SK-N-DZ (cell line): Measurements from ENCODE around the gene PTEN.
"Not testable (repeated sequence)": the region's sequence is repeated elsewhere in the genome, so short reads cannot be mapped to it uniquely, and the experiment has no call there.

Experiments used
- DNase-seq: peaks from one replicate; pipeline ENCODE4 v3.0.0-alpha.2; 2015; ENCODE audit warnings: low spot score

The PTEN gene

DNA sequence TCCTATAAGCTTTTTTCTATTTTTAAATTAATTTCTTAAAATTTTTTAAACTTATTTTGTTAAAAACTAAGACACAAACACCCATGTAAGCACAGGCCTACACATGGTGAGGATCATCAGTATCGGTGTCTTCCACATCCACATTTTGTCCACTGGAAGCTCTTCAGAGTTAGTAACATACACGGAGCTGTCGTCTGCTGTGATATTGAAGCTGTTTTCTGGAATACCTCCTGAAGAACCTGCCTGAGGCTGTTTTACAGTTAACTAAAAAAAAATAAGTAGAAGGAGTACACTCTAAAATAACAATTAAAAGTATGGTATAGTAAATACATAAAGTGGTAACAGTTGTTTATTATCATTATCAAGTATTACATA lies 17.8 kb upstream of the PTEN start:
- no peak for DNase-seq

DNA sequence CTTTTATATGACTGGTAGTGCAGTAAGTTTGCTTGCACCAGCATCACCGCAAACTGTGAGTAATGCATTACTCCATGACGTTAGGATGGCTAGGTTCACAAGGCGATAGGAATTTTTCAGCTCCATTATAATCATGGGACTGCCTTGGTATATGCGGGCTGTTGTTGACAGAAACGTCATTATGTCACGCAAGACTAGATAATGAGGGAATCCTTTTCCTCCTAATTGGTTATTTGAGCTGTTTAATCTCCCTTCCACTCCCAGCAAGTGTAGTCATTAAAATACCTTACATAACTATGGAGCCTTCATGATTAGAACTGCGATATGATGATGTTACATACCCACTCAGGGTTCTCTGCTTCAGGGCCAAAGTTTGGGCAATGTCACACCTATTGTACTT lies 17.4 kb upstream of the PTEN start:
- no peak for DNase-seq

GRCh38 chr10:87846711-87847110 lies 16.7 kb upstream of the PTEN start:
- DNase-seq: not testable (repeated sequence)

DNA sequence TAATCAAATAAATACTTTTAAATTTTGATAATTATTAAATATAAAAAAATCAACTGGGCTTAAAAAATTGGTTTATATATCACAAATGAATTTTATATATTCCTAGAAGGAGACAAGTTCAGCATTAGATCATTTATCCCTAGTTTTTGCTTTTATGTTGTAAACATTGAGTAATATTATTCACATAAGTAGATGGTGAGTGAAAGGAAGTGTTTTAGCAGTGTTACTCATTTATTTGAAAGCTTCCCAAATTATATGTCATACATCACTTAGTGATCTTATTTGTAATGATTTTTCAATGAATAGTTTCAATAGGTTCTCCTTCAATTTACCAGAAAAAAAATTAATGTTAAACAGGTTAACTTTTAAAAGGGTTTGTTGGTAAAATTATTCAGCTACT lies 15.9 kb upstream of the PTEN start:
- DNase-seq: no peak

- no peak for DNase-seq
These were observed 14.4 kb upstream of the PTEN start for GRCh38 chr10:87849001-87849400.

DNA sequence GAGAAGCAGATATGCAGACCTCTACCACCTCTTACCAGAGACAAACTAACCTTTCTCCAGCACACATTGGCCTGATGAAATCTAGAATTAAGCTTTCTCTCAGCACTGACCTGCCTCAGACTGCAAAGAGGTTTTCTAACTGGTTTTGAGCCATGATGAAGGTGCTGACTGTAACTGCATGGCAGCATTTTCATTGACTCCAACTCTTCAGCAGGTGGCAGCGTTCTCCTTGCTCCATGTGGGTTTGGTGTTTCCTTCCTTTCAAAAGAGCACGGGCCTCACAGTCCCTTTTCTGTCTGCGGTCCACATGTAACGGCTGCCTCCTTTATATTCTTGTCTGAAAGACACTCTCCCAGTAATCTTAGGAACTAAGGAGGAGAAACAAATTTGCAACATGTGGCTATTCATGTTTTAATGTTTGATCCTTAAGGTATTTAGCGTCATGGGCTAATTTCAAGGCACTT lies 12.7 kb upstream of the PTEN start:
- DNase-seq: peak; percentile 78

- no peak for DNase-seq
These were observed 11.3 kb upstream of the PTEN start for GRCh38 chr10:87852089-87852488.

DNA sequence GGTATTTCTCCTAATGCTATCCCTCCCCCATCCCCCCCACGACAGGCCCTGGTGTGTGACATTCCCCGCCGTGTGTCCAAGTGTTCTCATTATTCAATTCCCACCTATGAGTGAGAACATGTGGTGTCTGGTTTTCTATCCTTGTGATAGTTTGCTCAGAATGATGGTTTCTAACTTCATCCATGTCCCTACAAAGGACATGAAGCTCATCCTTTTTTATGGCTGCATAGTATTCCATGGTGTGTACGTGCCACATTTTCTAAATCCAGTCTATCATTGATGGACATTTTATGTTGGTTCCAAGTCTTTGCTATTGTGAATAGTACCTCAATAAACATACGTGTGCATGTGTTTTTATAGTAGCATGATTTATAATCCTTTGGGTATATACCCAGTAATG lies 8.2 kb upstream of the PTEN start:
- DNase-seq: not testable (repeated sequence)

GRCh38 chr10:87855665-87856064 lies 7.8 kb upstream of the PTEN start:
- DNase-seq: not testable (repeated sequence)

- peak; percentile 54 for DNase-seq
These were observed 3.1 kb upstream of the PTEN start for GRCh38 chr10:87860156-87860795.

- DNase-seq: no peak
These were observed 2.5 kb upstream of the PTEN start for GRCh38 chr10:87860816-87861403.

DNA sequence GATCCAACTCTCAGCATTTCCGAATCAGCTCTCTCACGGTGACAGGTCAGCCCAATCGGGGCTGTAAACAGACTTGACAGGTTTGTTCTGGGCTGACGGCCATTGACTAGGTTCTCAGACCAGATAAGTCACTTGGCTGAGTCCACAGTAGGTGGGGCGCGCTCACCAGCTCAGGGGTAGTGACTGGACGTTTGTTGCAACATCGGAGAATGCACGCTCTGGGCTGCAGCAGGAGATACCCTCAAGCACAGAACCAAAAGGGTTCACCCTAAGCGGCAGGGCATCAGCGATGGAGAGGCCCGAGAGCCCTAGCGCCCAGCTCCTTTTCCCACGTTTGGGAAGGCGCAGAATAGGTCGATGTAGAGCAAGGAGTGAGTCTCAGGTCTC lies 1.9 kb upstream of the PTEN start:
- no peak for DNase-seq

DNA sequence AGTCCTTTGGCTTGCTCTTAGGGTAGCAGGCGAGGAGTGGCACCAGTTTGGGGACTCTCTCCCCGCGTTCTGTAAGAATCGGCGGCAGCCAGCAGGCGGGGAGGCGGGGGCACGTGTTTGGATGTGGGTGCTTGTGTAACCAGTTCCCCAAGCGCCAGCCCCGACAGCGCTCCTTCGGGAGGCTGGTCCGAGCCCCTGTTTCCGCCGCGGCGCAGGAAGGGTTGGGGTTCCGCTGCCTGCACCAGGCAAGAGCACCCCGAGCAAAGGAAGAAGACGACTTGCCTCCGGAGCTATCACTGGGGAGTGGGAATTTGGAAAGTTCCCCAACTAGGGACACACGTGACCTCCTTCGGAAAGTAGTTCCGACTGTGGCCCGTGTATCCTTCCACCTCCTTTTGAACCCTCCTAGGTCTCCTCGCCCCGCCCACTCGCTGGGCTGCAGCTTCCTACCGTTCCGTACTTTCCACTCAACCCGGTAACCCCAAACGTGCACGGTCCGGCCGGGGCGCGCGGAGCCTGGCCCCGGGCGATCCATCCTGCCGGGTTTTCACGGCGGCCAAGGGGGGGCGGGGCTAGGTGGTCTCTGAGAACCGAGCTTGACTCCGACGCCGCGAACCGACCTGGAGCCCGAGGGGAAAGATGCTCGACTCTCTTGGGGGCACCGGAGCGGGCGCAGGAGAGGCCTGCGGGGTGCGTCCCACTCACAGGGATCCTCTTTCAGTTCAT lies 1.3 kb upstream of the PTEN start:
- peak; percentile 86 for DNase-seq

- DNase-seq: no peak
These were observed 759 bp upstream of the PTEN start for GRCh38 chr10:87862679-87863052.

DNA sequence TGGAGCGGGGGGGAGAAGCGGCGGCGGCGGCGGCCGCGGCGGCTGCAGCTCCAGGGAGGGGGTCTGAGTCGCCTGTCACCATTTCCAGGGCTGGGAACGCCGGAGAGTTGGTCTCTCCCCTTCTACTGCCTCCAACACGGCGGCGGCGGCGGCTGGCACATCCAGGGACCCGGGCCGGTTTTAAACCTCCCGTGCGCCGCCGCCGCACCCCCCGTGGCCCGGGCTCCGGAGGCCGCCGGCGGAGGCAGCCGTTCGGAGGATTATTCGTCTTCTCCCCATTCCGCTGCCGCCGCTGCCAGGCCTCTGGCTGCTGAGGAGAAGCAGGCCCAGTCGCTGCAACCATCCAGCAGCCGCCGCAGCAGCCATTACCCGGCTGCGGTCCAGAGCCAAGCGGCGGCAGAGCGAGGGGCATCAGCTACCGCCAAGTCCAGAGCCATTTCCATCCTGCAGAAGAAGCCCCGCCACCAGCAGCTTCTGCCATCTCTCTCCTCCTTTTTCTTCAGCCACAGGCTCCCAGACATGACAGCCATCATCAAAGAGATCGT lies 598 bp downstream of the PTEN start:
- not testable (repeated sequence) for DNase-seq

DNA sequence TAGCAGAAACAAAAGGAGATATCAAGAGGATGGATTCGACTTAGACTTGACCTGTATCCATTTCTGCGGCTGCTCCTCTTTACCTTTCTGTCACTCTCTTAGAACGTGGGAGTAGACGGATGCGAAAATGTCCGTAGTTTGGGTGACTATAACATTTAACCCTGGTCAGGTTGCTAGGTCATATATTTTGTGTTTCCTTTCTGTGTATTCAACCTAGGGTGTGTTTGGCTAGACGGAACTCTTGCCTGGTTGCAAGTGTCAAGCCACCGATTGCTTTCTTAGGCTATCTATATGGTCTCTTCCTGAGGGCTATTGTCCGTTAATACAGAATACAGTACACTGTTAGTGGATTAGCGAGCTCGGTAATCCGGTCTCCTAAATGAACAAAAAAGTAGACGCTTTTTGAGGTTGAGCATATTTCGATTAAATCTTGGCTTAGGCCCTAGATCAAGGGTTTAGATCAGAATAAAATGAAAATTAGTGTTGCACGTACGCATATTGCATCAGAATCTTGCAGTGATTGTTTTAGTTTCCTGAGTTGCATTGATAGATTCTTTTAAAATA lies 1.2 kb downstream of the PTEN start:
- DNase-seq: peak; percentile 47

DNA sequence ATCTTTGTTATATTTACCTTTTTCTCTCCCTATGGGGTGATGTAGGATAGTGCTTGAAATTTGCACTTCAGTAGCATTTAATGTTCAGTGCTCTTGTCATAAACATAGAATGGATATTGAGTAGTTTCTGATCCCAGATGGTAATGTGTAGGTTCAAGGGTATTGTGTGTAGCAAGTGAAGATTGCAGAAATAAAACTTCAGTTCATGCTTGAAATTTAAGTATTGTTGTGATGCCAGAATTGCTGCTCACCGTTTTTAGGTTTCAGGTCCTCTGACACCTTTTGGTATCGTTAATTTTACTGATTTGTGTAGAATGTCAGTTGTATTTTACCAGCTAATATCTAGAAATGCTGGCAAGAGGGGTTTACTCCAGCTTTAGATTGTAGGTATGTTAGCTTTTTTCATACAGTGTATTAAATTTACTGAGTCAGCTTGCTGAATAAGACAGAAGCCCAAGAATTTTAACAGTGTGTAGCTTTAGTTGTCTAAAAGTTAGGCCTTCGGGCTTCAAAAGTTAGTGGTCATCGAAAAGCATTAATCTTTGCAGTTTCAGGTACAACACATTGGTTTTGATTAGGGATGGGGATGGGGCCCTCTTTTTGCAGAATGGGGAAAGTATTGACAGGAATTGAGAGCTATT lies 1.9 kb downstream of the PTEN start:
- DNase-seq: no peak

- no peak for DNase-seq
These were observed 3.1 kb downstream of the PTEN start for GRCh38 chr10:87866412-87866974.

GRCh38 chr10:87867453-87867852 lies 4.0 kb downstream of the PTEN start:
- DNase-seq: no peak

DNA sequence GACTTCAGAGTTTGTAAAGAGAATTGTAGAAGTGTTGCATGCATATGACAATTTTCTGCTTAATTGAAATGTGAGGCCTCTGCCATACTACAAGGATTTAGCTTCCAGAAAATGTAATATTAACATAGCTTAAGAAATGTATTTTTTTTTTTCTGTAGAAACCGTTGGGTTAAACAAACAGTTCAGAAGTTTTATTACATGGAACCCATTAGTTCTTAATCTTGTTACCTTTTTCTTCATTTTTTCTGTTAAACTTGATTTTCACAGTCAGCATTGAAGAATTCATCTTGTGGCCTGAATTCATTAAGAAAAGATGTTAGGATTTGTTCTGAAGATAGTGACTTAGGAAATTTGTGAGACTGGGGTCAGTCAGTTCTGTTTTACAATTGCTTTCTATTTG lies 4.9 kb downstream of the PTEN start:
- no peak for DNase-seq

- DNase-seq: not testable (repeated sequence)
These were observed 5.7 kb downstream of the PTEN start for GRCh38 chr10:87869139-87869538.
